Hepatocyte (in vitro differentiated cells): Measurements from ENCODE around the gene ZNF8.

ENCODE experiments used
- EZH2phosphoT487 ChIP-seq: fragments of 200-600 bp; sonication (generic); IDR thresholded peaks from one replicate; pipeline ENCODE4 v1.6.1; 2018; ENCODE audit warnings: antibody characterized with exemption, mild to moderate bottlenecking, low read depth, moderate library complexity; ENCODE audit not compliant: unreplicated experiment, severe bottlenecking
- TF ChIP-seq, protein P1 (sequence below): fragments of 200-600 bp; sonication (generic); IDR thresholded peaks from 2 replicates; pipeline ENCODE4 v1.5.1; 2016; ENCODE audit warnings: antibody characterized with exemption, mild to moderate bottlenecking; ENCODE audit not compliant: poor library complexity

DNA sequence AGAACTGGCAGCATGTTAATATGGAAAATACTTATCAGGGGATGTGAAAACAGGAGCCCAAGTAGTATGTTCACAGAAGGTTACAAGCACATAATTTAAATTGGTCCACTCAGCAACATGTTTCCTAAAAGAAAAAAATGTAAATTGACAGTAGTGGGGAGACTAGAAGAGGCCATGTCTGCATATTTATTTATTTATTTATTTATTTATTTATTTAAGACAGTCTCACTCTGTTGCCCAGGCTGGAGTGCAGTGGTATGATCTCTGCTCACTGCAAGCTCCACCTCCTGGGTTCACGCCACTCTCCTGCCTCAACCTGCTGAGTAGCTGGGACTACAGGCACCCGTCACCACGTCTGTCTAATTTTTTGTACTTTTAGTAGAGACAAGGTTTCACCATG, 13.7 kb upstream of the ZNF8 start:
- TF ChIP-seq, protein P1, sequence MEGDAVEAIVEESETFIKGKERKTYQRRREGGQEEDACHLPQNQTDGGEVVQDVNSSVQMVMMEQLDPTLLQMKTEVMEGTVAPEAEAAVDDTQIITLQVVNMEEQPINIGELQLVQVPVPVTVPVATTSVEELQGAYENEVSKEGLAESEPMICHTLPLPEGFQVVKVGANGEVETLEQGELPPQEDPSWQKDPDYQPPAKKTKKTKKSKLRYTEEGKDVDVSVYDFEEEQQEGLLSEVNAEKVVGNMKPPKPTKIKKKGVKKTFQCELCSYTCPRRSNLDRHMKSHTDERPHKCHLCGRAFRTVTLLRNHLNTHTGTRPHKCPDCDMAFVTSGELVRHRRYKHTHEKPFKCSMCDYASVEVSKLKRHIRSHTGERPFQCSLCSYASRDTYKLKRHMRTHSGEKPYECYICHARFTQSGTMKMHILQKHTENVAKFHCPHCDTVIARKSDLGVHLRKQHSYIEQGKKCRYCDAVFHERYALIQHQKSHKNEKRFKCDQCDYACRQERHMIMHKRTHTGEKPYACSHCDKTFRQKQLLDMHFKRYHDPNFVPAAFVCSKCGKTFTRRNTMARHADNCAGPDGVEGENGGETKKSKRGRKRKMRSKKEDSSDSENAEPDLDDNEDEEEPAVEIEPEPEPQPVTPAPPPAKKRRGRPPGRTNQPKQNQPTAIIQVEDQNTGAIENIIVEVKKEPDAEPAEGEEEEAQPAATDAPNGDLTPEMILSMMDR: no peak
- no peak for TF ChIP-seq EZH2phosphoT487
